ENCODE data around the gene UPK3B. TPM values are rescaled to one million over a fixed set of nuclear protein-coding genes. Genes with fewer than 3 reads are reported as not detected.
"Not testable (repeated sequence)": the region's sequence is repeated elsewhere in the genome, so short reads cannot be mapped to it uniquely, and the experiment has no call there.

UPK3B gene
- total and polyA plus RNA-seq, 9 of the 15 experiments (the other 6 are each of a cell fraction or from before 2014, with no cell fraction given): not detected

DNA sequence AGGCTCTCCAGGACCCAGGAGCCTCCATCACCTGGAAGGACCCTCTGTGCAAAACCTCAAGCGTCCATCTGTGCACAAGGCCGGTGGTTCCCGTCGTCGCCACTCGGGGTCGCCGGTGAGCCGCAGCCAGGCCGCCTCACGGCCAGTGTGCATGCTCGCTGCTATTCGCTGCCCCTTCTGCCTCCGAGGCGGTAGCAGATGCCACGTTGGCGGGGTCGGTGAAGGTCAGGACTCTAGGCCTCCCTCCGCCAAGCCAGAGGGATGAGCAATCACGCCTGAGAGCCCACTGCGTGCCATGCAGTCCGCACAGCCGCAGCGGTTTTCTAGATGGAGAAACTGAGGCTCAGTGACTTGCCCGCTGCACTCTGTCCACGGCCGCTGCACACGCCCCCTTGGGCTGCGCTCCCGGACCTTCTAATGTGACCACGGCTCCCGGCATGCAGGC, 5.7 kb downstream of the UPK3B start (continued):
- TF ChIP-seq STAG1 (CRISPR knock-in tag; IDR thresholded peaks at IDR 0.05; ENCODE audit: borderline replicate concordance): peak; percentile 94
- TF ChIP-seq RAD21 (CRISPR knock-in tag; conservative IDR thresholded peaks at IDR 0.05 in 1 of 2, IDR thresholded peaks at IDR 0.05 in 1 of 2): peak; percentile 85 to 92

DNA sequence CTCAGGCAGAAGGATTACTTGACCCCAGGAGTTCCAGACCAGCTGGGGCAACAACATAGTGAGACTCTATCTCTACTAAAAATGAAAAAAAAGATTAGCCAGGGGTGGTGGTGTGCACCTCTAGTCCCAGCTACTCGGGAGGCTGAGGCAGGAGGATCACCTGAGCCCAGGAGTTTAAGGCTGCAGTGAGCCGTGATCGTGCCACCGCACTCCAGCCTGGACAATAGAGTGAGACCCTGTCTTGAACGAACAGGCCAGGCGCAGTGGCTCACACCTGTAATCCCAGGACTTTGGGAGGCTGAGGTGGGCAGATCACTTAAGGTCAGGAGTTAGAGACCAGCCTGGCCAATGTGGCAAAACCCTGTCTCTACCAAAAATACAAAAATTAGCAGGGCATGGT, 6.6 kb downstream of the UPK3B start:
- H3K27ac ChIP-seq (ENCODE audit: extremely low read depth, low read depth, low read length); BruUV-seq (replicated peaks); in situ Hi-C loops (cut with MboI); FAIRE-seq; H3K79me2 ChIP-seq (ENCODE audit: control insufficient read depth, insufficient read depth, low read length); H3K9ac ChIP-seq (ENCODE audit: insufficient read depth in 1 of 2, low read depth in 2 of 2, low read length in 2 of 2); H2AFZ ChIP-seq (ENCODE audit: low read depth, low read length); DNase-seq (ENCODE audit: extremely low read depth in 1 of 4, low spot score in 3 of 4); H3K4me3 ChIP-seq; H3K9me1 ChIP-seq (ENCODE audit: control insufficient read depth, insufficient read depth, low read length); H4K20me1 ChIP-seq (replicated peaks; ENCODE audit: control insufficient read depth, insufficient read depth, low read length); H3K4me2 ChIP-seq (ENCODE audit: insufficient read depth, low read length); H3K9me3 ChIP-seq (replicated peaks; ENCODE audit: control insufficient read depth, insufficient read depth, low read depth, low read length); H3K36me3 ChIP-seq (ENCODE audit: control insufficient read depth, insufficient read depth, low read length); ATAC-seq; POLR2A ChIA-PET; H3K27me3 ChIP-seq (ENCODE audit: control insufficient read depth in 2 of 2, insufficient read depth in 2 of 2, low read length in 2 of 2): not testable (repeated sequence)
- intact Hi-C loops (cut with micrococcal nuclease): loop anchor here (5.0 kb wide), 1 partner anchor 815 kb away; no protein-coding TSS in a partner anchor
- CTCF ChIA-PET (ENCODE audit: low intra/inter-chr PET ratio): interaction anchor here (0.6 to 1.4 kb wide), 2 partner anchors 596 to 730 kb away, joined by 3 to 10 read pairs; no protein-coding TSS in a partner anchor
- H3K4me1 ChIP-seq (replicated peaks in 1 of 2; ENCODE audit: control insufficient read depth in 2 of 2, insufficient read depth in 2 of 2, low read length in 2 of 2): peaks cover 0 to 28% of the 10 kb centered on the region in 2 experiments; a peak in 2 of 5 replicates
- WGBS (ENCODE audit: insufficient coverage, low coverage, missing lambda C conversion rate): 17% methylated on average over 6 of the region's 6 CpGs
- TF ChIP-seq ZNF121 (CRISPR knock-in tag; conservative IDR thresholded peaks at IDR 0.05): peak; percentile 54

DNA sequence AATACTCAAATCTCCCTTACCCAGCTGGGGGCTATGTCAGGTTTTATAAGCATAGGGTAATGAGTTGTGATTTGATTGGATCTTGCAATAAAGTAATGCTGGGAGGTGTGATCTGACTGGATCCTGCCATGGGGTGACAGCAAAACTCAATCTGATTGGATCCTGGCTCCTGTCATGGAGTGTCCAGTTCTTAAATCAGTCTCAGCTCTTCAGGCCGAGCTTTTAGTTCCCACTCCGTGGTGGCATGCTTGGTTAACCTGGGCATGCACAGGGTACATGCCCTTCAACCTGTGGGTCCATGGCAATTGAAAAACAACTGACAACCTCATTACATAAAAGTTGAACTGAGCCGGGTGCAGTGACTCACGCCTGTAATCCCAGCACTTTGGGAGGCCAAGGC, 15.8 kb downstream of the UPK3B start:
- peak; percentile 5 for TF ChIP-seq NFYB (IDR thresholded peaks at IDR 0.05; ENCODE audit: extremely low read depth, insufficient read length)
- H3K9me3 ChIP-seq (replicated peaks; ENCODE audit: control insufficient read depth, insufficient read depth, low read depth, low read length); POLR2A ChIA-PET; H3K4me2 ChIP-seq (ENCODE audit: insufficient read depth, low read length); intact Hi-C loops (cut with micrococcal nuclease); H3K27ac ChIP-seq (ENCODE audit: extremely low read depth, low read depth, low read length); H2AFZ ChIP-seq (ENCODE audit: low read depth, low read length); H3K79me2 ChIP-seq (ENCODE audit: control insufficient read depth, insufficient read depth, low read length); H3K36me3 ChIP-seq (ENCODE audit: control insufficient read depth, insufficient read depth, low read length); H3K4me1 ChIP-seq (replicated peaks in 1 of 2; ENCODE audit: control insufficient read depth in 2 of 2, insufficient read depth in 2 of 2, low read length in 2 of 2); DNase-seq (ENCODE audit: extremely low read depth in 1 of 4, low spot score in 3 of 4); CTCF ChIA-PET (ENCODE audit: low intra/inter-chr PET ratio); H3K27me3 ChIP-seq (ENCODE audit: control insufficient read depth in 2 of 2, insufficient read depth in 2 of 2, low read length in 2 of 2); H4K20me1 ChIP-seq (replicated peaks; ENCODE audit: control insufficient read depth, insufficient read depth, low read length); H3K9ac ChIP-seq (ENCODE audit: insufficient read depth in 1 of 2, low read depth in 2 of 2, low read length in 2 of 2); FAIRE-seq; H3K9me1 ChIP-seq (ENCODE audit: control insufficient read depth, insufficient read depth, low read length); ATAC-seq; H3K4me3 ChIP-seq; BruUV-seq (replicated peaks): not testable (repeated sequence)
- WGBS (ENCODE audit: insufficient coverage, low coverage, missing lambda C conversion rate): 11% methylated on average over 2 of the region's 4 CpGs
- in situ Hi-C loops (cut with MboI): loop anchor here (5.0 kb wide), 1 partner anchor 1019 kb away; no protein-coding TSS in a partner anchor

DNA sequence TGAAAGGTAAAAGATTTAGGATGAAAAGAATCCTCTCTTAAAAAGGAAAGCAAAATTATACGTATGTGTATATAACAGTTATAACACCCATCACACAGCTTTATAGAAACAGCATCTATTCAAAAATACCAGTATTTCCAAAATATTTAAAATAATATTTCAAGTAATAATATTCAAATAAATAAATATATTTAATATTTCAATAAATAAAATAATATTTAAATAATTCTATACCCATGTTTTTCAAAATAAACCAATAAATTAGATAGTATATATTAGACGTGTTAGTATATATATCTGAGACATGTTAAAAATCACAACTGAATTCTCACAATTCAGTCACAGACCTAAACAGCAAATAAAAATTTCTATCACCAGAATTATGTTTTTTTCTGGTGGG, 21.3 kb downstream of the UPK3B start:
- H4K20me1 ChIP-seq (replicated peaks; ENCODE audit: control insufficient read depth, insufficient read depth, low read length); H3K4me2 ChIP-seq (ENCODE audit: insufficient read depth, low read length); DNase-seq (ENCODE audit: extremely low read depth in 1 of 4, low spot score in 3 of 4); in situ Hi-C loops (cut with MboI); FAIRE-seq; H3K4me1 ChIP-seq (replicated peaks in 1 of 2; ENCODE audit: control insufficient read depth in 2 of 2, insufficient read depth in 2 of 2, low read length in 2 of 2); H3K9me3 ChIP-seq (replicated peaks; ENCODE audit: control insufficient read depth, insufficient read depth, low read depth, low read length); H3K36me3 ChIP-seq (ENCODE audit: control insufficient read depth, insufficient read depth, low read length); H3K27me3 ChIP-seq (ENCODE audit: control insufficient read depth in 2 of 2, insufficient read depth in 2 of 2, low read length in 2 of 2); H2AFZ ChIP-seq (ENCODE audit: low read depth, low read length); H3K9ac ChIP-seq (ENCODE audit: insufficient read depth in 1 of 2, low read depth in 2 of 2, low read length in 2 of 2); H3K4me3 ChIP-seq; H3K9me1 ChIP-seq (ENCODE audit: control insufficient read depth, insufficient read depth, low read length); intact Hi-C loops (cut with micrococcal nuclease); CTCF ChIA-PET (ENCODE audit: low intra/inter-chr PET ratio); BruUV-seq (replicated peaks); H3K27ac ChIP-seq (ENCODE audit: extremely low read depth, low read depth, low read length); POLR2A ChIA-PET; ATAC-seq; H3K79me2 ChIP-seq (ENCODE audit: control insufficient read depth, insufficient read depth, low read length): not testable (repeated sequence)
- 12% methylated on average over 2 of the region's 2 CpGs for WGBS (ENCODE audit: insufficient coverage, low coverage, missing lambda C conversion rate)

All from K562 (cell line).